ENCODE results near the gene TRAPPC1.

- TF ChIP-seq CTCF (IDR thresholded peaks at IDR 0.05): no peak
- no peak for TF ChIP-seq POLR2A (IDR thresholded peaks at IDR 0.05)
Measured at GRCh38 chr17:7932949-7933348, 1.2 kb upstream of the TRAPPC1 start.

Data from right lobe of liver (tissue), 4 donors.